BE2C (cell line): Measurements from ENCODE around the gene LRRC14B.

Experiments used
- DNase-seq: peaks from one replicate; pipeline ENCODE4 v3.0.0-alpha.2; 2020
- H3K27me3 ChIP-seq: fragments of 250-450 bp; sonication (Bioruptor Pico); 2 replicates; pipeline ENCODE4 v1.5.1; 2020; ENCODE audit warnings: mild to moderate bottlenecking
- H3K36me3 ChIP-seq: fragments of 250-450 bp; sonication (Bioruptor Pico); 2 replicates; pipeline ENCODE4 v1.5.1; 2020; ENCODE audit warnings: mild to moderate bottlenecking
- H3K4me1 ChIP-seq: fragments of 250-450 bp; sonication (Bioruptor Pico); 2 replicates; pipeline ENCODE4 v1.5.1; 2020
- H3K4me3 ChIP-seq: 2 replicates; pipeline ENCODE4 v1.5.1; 2011; ENCODE audit warnings: low read depth, low read length
- H3K9me3 ChIP-seq: fragments of 250-450 bp; sonication (Bioruptor Pico); 2 replicates; pipeline ENCODE4 v1.5.1; 2020
- CTCF ChIP-seq: IDR thresholded peaks from 2 replicates; pipeline ENCODE4 v1.5.1; 2012; ENCODE audit warnings: mild to moderate bottlenecking, low read depth, low read length

LRRC14B gene

GRCh38 chr5:154236-154635 is 37.1 kb upstream of the LRRC14B start:
- TF ChIP-seq CTCF: no peak
- no peaks in the 10 kb centered on the region for H3K9me3 ChIP-seq
- no peak overlapping the region for H3K4me3 ChIP-seq
- no peaks in the 10 kb centered on the region for H3K36me3 ChIP-seq
- no peak for DNase-seq
- peaks cover 3% of the 10 kb centered on the region for H3K27me3 ChIP-seq
- no peaks in the 10 kb centered on the region for H3K4me1 ChIP-seq

GRCh38 chr5:154826-155225 is 36.5 kb upstream of the LRRC14B start:
- no peak for DNase-seq
- Histone ChIP-seq H3K4me3 (no peak overlapping the region), H3K27me3 (peaks cover 3% of the 10 kb centered on the region), H3K4me1 (no peaks in the 10 kb centered on the region), H3K36me3 (no peaks in the 10 kb centered on the region), H3K9me3 (no peaks in the 10 kb centered on the region)
- no peak for TF ChIP-seq CTCF

DNA sequence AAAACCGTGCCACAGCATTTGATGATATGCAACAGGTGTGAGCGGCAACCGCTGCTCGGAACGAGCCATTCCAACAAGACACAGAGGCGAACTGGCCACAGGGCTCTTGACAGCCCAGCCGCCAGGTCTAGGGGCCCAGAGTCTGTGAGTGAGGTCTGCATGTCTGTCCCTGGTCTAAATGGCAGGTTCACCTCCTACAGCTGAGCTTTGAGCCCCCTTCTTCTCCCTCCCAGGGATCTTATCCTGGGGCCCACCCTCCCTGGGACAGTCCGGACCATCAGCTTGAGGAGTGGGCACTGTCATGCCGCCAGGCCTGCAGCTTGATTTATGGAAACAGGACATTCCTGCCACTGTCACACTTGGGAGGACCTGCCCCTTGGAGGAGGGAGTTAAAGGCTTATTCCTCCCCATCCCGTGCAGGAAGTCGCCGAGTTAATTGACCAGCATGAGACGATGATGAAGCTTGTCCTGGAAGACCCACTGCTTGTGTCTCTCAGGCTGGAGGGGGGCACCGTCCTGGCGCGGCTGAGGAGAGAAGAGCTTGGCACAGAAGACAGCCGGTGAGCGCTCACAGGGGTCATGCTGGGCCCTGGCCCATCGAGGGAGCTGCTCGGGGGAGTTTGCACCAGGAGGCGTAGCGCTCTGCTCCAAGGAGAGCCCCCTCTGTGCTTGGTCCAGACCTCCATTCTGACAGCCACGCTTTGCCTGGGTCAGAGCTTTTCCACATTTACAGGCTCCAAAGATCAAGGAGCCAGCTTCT is 35.5 kb upstream of the LRRC14B start:
- no peak for TF ChIP-seq CTCF
- no peak overlapping the region for H3K4me3 ChIP-seq
- no peaks in the 10 kb centered on the region for H3K36me3 ChIP-seq
- no peak for DNase-seq
- H3K9me3 ChIP-seq: no peaks in the 10 kb centered on the region
- peaks cover 12% of the 10 kb centered on the region for H3K27me3 ChIP-seq
- H3K4me1 ChIP-seq: no peaks in the 10 kb centered on the region

DNA sequence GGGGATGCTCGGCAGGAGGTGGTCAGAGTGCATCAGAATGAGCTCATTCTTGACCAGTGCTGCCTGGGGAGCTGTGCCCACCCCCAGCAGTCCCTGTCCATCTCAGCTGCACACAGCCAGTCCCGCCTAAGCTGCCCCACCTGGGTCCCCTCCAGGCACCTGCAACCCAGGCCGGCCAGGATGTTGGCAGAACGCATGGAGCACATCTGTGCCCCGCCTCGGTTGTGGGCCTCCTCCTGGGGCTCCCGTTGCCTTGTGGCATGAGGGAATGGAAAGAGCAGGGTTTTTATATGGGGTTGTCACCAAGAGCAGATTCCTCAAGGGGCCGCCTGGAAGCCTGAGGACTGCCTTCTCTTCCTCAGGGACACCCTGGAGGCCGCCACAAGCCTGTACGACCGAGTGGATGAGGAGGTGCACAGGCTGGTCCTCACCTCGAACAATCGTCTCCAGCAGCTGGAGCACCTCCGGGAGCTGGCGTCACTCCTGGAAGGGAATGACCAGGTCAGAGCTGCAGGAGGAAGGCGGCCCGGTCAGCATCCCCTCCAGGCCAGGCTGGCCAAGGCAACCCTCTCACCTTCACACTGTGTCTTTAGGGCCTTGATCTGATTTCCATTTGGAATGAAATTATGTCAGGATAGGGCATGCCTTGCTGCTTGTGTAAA is 34.8 kb upstream of the LRRC14B start:
- Histone ChIP-seq H3K4me3 (no peak overlapping the region), H3K4me1 (no peaks in the 10 kb centered on the region), H3K36me3 (no peaks in the 10 kb centered on the region), H3K9me3 (no peaks in the 10 kb centered on the region), H3K27me3 (peaks cover 16% of the 10 kb centered on the region)
- no peak for TF ChIP-seq CTCF
- DNase-seq: peak; percentile 4

GRCh38 chr5:157126-157715 is 34.1 kb upstream of the LRRC14B start:
- H3K4me3 ChIP-seq: no peak overlapping the region
- peaks cover 18% of the 10 kb centered on the region for H3K27me3 ChIP-seq
- H3K4me1 ChIP-seq: no peaks in the 10 kb centered on the region
- DNase-seq: no peak
- H3K36me3 ChIP-seq: no peaks in the 10 kb centered on the region
- TF ChIP-seq CTCF: no peak
- H3K9me3 ChIP-seq: no peaks in the 10 kb centered on the region

DNA sequence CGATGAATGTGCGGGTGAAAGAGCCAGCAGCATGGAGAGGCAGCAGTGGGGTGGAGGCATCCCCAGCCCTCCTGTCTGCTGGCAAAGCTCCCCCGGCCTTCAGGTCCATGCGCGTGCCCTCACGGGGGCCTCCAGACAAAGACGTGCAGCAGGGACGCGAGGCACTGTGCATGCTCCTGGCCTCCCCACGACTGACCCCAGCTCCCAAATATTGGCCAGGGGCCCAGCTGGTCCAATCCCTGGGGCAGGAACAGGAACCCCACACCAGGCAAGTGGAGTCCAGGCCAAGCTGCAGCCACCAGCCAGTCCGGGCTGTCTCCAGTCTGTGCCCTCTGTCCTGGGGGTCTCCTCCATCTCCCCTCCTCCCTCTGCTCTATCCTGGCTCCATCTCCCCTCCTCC is 33.5 kb upstream of the LRRC14B start:
- Histone ChIP-seq H3K27me3 (peaks cover 18% of the 10 kb centered on the region), H3K9me3 (no peaks in the 10 kb centered on the region), H3K4me3 (no peak overlapping the region), H3K4me1 (no peaks in the 10 kb centered on the region), H3K36me3 (no peaks in the 10 kb centered on the region)
- no peak for TF ChIP-seq CTCF
- peak; percentile 1 for DNase-seq
